SK-N-SH (cell line): ENCODE measurements around the gene IFNA10.

Experiments used
- EZH2phosphoT487 ChIP-seq: fragments of 200-600 bp; sonication (generic); IDR thresholded peaks from 2 replicates; pipeline ENCODE4 v1.6.1; 2017; ENCODE audit warnings: low read depth, mixed run types, mild to moderate bottlenecking, antibody characterized with exemption, moderate library complexity, borderline replicate concordance
- MXI1 ChIP-seq: IDR thresholded peaks from 2 replicates; pipeline ENCODE4 v1.6.1; 2012; ENCODE audit warnings: mild to moderate bottlenecking, low read depth, low read length, improper control_type of control experiment
- RXRA ChIP-seq: IDR thresholded peaks from 2 replicates; pipeline ENCODE4 v1.4.0; 2012; ENCODE audit warnings: low read depth, mild to moderate bottlenecking, borderline replicate concordance
- TF ChIP-seq, protein P1 (sequence below): fragments of 200-600 bp; sonication (generic); IDR thresholded peaks from 2 replicates; pipeline ENCODE4 v1.6.1; 2017; ENCODE audit warnings: antibody characterized with exemption, mild to moderate bottlenecking, moderate library complexity
- TF ChIP-seq, protein P2 (sequence below): IDR thresholded peaks from 2 replicates; pipeline ENCODE4; 2012
- TF ChIP-seq, protein P3 (sequence below): IDR thresholded peaks from 2 replicates; pipeline ENCODE4 v1.4.0; 2012; ENCODE audit warnings: low read depth, borderline replicate concordance

DNA sequence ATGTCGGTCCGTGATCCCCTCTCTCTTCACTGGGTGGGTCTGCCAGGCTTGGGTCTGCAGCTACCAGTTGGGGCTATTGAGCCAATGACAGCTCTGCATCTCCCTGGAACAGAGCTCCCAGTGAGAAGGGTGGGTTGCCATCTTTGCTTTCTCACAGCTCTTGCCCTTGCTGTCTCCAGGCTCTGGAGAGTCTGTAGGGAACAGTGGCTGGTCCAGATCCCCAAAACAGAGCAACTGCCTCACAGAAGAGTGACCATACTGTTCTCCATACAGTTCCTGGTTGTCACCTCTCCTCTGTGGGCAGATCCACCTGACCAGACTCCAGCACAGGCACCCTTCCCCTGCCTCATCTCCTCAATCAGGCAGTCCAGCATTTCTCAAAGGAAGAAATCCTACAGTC is 26.3 kb upstream of the IFNA10 start:
- TF ChIP-seq, protein P1, sequence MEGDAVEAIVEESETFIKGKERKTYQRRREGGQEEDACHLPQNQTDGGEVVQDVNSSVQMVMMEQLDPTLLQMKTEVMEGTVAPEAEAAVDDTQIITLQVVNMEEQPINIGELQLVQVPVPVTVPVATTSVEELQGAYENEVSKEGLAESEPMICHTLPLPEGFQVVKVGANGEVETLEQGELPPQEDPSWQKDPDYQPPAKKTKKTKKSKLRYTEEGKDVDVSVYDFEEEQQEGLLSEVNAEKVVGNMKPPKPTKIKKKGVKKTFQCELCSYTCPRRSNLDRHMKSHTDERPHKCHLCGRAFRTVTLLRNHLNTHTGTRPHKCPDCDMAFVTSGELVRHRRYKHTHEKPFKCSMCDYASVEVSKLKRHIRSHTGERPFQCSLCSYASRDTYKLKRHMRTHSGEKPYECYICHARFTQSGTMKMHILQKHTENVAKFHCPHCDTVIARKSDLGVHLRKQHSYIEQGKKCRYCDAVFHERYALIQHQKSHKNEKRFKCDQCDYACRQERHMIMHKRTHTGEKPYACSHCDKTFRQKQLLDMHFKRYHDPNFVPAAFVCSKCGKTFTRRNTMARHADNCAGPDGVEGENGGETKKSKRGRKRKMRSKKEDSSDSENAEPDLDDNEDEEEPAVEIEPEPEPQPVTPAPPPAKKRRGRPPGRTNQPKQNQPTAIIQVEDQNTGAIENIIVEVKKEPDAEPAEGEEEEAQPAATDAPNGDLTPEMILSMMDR, result no peak
- TF ChIP-seq EZH2phosphoT487, result no peak
- TF ChIP-seq MXI1, result no peak
- TF ChIP-seq, protein P2, sequence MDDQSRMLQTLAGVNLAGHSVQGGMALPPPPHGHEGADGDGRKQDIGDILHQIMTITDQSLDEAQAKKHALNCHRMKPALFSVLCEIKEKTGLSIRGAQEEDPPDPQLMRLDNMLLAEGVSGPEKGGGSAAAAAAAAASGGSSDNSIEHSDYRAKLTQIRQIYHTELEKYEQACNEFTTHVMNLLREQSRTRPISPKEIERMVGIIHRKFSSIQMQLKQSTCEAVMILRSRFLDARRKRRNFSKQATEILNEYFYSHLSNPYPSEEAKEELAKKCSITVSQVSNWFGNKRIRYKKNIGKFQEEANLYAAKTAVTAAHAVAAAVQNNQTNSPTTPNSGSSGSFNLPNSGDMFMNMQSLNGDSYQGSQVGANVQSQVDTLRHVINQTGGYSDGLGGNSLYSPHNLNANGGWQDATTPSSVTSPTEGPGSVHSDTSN, result no peak
- no peak for TF ChIP-seq RXRA
- TF ChIP-seq, protein P3, sequence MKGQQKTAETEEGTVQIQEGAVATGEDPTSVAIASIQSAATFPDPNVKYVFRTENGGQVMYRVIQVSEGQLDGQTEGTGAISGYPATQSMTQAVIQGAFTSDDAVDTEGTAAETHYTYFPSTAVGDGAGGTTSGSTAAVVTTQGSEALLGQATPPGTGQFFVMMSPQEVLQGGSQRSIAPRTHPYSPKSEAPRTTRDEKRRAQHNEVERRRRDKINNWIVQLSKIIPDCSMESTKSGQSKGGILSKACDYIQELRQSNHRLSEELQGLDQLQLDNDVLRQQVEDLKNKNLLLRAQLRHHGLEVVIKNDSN, result no peak
